NCI-H2196 (cell line): ENCODE results near the gene BRD1.

Experiments
- DNase-seq: peaks from one replicate; lab custom pipeline; 2025; ENCODE audit not compliant: unreplicated experiment; lab: John Stamatoyannopoulos, UW

Gene BRD1

GRCh38 chr22:49734882-49735281 is 92.8 kb downstream of the BRD1 start:
- no peak for DNase-seq

GRCh38 chr22:49734390-49734789 is 93.3 kb downstream of the BRD1 start:
- DNase-seq = no peak

- no peak for DNase-seq
Observed at GRCh38 chr22:49733631-49734030, 94.0 kb downstream of the BRD1 start.

GRCh38 chr22:49730656-49731055 is 97.0 kb downstream of the BRD1 start:
- no peak for DNase-seq

- no peak for DNase-seq
Observed at GRCh38 chr22:49728570-49729271, 99.0 kb downstream of the BRD1 start.

- DNase-seq = no peak
Observed at GRCh38 chr22:49727881-49728569, 99.6 kb downstream of the BRD1 start.

GRCh38 chr22:49727191-49727880 is 100.3 kb downstream of the BRD1 start:
- no peak for DNase-seq

- no peak for DNase-seq
Observed at GRCh38 chr22:49726701-49727101, 101.0 kb downstream of the BRD1 start.

- no peak for DNase-seq
Observed at GRCh38 chr22:49726022-49726681, 101.5 kb downstream of the BRD1 start.

GRCh38 chr22:49725516-49725915 is 102.2 kb downstream of the BRD1 start:
- DNase-seq = no peak

GRCh38 chr22:49724893-49725489 is 102.7 kb downstream of the BRD1 start:
- DNase-seq = peak; percentile 35

GRCh38 chr22:49724030-49724892 is 103.4 kb downstream of the BRD1 start:
- DNase-seq = no peak

GRCh38 chr22:49723478-49724029 is 104.1 kb downstream of the BRD1 start:
- no peak for DNase-seq
